ENCODE data around the gene JARID2. TPM values are rescaled to one million over a fixed set of nuclear protein-coding genes. Genes with fewer than 3 reads are reported as not detected.

The JARID2 gene
- total and polyA plus RNA-seq, 12 donors = 2.3 to 11.6 (median 8.7) TPM

DNA sequence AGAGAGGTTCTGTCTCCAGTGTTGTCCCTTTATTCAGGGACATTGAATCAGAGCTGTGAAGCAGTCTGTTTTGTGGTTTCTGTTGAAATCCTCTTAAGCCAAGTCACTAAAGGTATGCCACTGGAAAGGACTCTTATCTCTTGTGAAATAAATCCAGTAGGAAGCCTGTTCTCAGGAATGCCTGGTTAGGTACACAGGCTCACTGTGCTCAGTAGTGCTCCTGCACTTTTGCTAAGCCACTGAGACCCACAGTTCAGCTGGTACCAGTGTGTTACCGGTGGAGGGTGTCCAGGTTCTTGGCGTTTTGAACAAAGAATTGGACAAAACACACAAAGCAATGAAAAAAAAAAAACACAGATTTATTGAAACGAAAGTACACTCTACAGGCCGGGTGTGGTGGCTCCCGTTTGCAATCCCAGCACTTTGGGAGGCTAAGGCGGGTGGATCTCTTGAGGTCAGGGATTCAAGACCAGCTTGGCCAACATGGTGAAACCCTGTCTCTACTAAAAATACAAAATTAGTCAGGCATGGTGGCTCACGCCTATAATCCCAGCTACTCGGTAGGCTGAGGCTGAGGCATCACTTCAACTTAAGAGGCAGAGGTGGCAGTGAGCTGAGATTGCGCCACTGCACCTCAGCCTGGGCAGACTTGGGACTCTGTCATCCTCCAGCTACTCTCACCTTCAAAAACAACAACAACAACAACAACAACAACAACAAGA lies 186.1 kb downstream of the JARID2 start:
- TF ChIP-seq CTCF (IDR thresholded peaks at IDR 0.05) = no peak
- Histone ChIP-seq H3K4me1 (peaks cover 5 to 93% (median 70%) of the 10 kb centered on the region in 9 donors), H3K9me3 (peaks cover 0 to 15% (median 8%) of the 10 kb centered on the region in 11 donors), H3K36me3 (no peaks in the 10 kb centered on the region), H3K4me3 (no peak overlapping the region), H3K27me3 (no peaks in the 10 kb centered on the region), H3K27ac (peak overlapping the region in 7 of 10 donors; percentile 0 to 56 (median 36))
- DNase-seq (no peak), ATAC-seq (peak in 5 of 8 donors; percentile 28 to 44 (median 35))
- intact Hi-C loops (cut with DNase I) = no loop called here
- WGBS, 2 donors = 65 to 72% methylated on average over 9 of the region's 9 CpGs

DNA sequence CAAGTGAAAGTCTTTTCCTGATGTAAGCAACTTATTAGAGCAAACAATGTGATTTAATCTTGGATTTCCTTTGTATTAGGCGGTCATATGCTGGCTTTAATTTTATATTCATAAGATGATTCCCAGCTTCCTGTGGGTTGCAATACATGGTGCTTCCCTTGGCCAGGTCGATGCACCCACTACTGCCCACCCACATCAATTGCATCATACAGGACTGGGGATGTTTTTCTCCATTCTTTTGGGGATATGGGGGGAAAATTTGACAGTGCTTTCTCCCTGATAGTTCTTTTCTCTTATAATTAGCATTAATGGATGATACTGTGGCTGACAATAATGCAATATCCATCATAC lies 187.6 kb downstream of the JARID2 start:
- peaks cover 5 to 90% (median 55%) of the 10 kb centered on the region in 9 donors for H3K4me1 ChIP-seq
- 42 to 45% methylated on average over 2 of the region's 2 CpGs for WGBS, 2 donors
- ATAC-seq (peak in 1 of 8 donors; percentile 7), DNase-seq (no peak)
- no peak overlapping the region for H3K4me3 ChIP-seq
- H3K36me3 ChIP-seq = no peaks in the 10 kb centered on the region
- no peak for TF ChIP-seq CTCF (IDR thresholded peaks at IDR 0.05)
- intact Hi-C loops (cut with DNase I) = no loop called here
- peaks cover 0 to 15% (median 8%) of the 10 kb centered on the region in 11 donors for H3K9me3 ChIP-seq
- no peaks in the 10 kb centered on the region for H3K27me3 ChIP-seq
- H3K27ac ChIP-seq = no peak overlapping the region

DNA sequence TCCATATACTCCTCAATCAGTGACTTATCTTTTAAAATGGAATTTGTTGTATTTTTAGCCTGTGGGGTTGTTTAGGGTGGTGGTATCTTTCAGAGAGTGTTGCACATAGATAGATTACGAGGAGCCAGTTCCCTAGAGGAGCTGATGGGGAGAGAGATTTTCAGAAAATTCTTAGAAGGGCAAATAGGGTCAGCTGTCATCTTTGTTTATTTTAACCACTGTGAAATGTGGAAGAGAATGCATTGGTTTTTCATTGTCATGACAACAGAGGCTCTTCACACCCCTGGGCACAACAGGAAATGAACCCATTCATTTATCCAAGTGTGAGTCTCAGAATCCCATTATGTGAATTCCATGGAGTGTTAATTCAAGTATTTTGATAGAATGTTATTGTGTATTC lies 188.4 kb downstream of the JARID2 start:
- no peak for TF ChIP-seq CTCF (IDR thresholded peaks at IDR 0.05)
- no peak for ATAC-seq
- Histone ChIP-seq H3K27ac (no peak overlapping the region), H3K4me3 (no peak overlapping the region), H3K27me3 (no peaks in the 10 kb centered on the region), H3K36me3 (no peaks in the 10 kb centered on the region), H3K9me3 (peaks cover 0 to 15% (median 8%) of the 10 kb centered on the region in 11 donors), H3K4me1 (peaks cover 5 to 92% (median 56%) of the 10 kb centered on the region in 9 donors)
- DNase-seq = no peak
- WGBS, 2 donors = 35 to 40% methylated on average over 1 of the region's 1 CpG
- intact Hi-C loops (cut with DNase I) = no loop called here

- no peaks in the 10 kb centered on the region for H3K36me3 ChIP-seq
- no peak overlapping the region for H3K27ac ChIP-seq
- H3K4me3 ChIP-seq = no peak overlapping the region
- 96 to 99% methylated on average over 2 of the region's 2 CpGs for WGBS, 2 donors
- no peaks in the 10 kb centered on the region for H3K27me3 ChIP-seq
- intact Hi-C loops (cut with DNase I) = loop anchor here in 1 of 10 donors (5.0 kb wide), 1 partner anchor 188 kb away; the partner anchor contains the start of gene JARID2
- no peak for ATAC-seq
- TF ChIP-seq CTCF (IDR thresholded peaks at IDR 0.05) = no peak
- peaks cover 0 to 15% (median 8%) of the 10 kb centered on the region in 11 donors for H3K9me3 ChIP-seq
- no peak for DNase-seq
- peaks cover 5 to 92% (median 59%) of the 10 kb centered on the region in 9 donors for H3K4me1 ChIP-seq
Measured at GRCh38 chr6:15434823-15435380, 189.0 kb downstream of the JARID2 start.

Measured in heart right ventricle (tissue), 16 donors.